Kidney epithelial cell (primary cell): ENCODE data around the gene TMED1. TPM values are rescaled to one million over a fixed set of nuclear protein-coding genes. Genes with fewer than 3 reads are reported as not detected.

Experiments
- DNase-seq: peaks from one replicate; pipeline ENCODE4 v3.0.0-alpha.2; 2010; ENCODE audit warnings: low read depth
- H3K27me3 ChIP-seq: 2 replicates; pipeline ENCODE4 v1.6.0; 2011; ENCODE audit warnings: low read length; ENCODE audit not compliant: control insufficient read depth, insufficient read depth
- H3K36me3 ChIP-seq: 2 replicates; pipeline ENCODE4 v1.5.1; 2011; ENCODE audit warnings: low read length; ENCODE audit not compliant: control insufficient read depth, insufficient read depth
- H3K4me3 ChIP-seq: 2 replicates; pipeline ENCODE4 v1.5.1; 2011; ENCODE audit warnings: low read depth, mild to moderate bottlenecking, control low read depth, low read length
- total RNA-seq: library from RNA; depleted of rRNA; stranded (reverse); fragments of >200 nt; gene quantifications from 2 replicates; pipeline ENCODE4 v1.2.3, GENCODE V29; 2015
- TF ChIP-seq, protein P1 (sequence below): IDR thresholded peaks from 2 replicates; pipeline ENCODE4 v1.5.1; 2011; ENCODE audit warnings: mild to moderate bottlenecking, moderate library complexity, low read length, control low read depth, inconsistent platforms; ENCODE audit not compliant: insufficient read depth, poor library complexity, severe bottlenecking

TMED1 gene
- total RNA-seq, 1 donor from 2014 or later: 35.0 TPM

GRCh38 chr19:10819124-10820060, 16.6 kb downstream of the TMED1 start:
- TF ChIP-seq, protein P1, sequence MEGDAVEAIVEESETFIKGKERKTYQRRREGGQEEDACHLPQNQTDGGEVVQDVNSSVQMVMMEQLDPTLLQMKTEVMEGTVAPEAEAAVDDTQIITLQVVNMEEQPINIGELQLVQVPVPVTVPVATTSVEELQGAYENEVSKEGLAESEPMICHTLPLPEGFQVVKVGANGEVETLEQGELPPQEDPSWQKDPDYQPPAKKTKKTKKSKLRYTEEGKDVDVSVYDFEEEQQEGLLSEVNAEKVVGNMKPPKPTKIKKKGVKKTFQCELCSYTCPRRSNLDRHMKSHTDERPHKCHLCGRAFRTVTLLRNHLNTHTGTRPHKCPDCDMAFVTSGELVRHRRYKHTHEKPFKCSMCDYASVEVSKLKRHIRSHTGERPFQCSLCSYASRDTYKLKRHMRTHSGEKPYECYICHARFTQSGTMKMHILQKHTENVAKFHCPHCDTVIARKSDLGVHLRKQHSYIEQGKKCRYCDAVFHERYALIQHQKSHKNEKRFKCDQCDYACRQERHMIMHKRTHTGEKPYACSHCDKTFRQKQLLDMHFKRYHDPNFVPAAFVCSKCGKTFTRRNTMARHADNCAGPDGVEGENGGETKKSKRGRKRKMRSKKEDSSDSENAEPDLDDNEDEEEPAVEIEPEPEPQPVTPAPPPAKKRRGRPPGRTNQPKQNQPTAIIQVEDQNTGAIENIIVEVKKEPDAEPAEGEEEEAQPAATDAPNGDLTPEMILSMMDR: no peak
- Histone ChIP-seq H3K36me3 (peaks cover 8% of the 10 kb centered on the region), H3K27me3 (no peaks in the 10 kb centered on the region), H3K4me3 (no peak overlapping the region)
- no peak for DNase-seq

GRCh38 chr19:10818301-10819123, 17.5 kb downstream of the TMED1 start:
- TF ChIP-seq, protein P1: no peak
- Histone ChIP-seq H3K4me3 (no peak overlapping the region), H3K36me3 (peaks cover 5% of the 10 kb centered on the region), H3K27me3 (no peaks in the 10 kb centered on the region)
- DNase-seq: no peak

DNA sequence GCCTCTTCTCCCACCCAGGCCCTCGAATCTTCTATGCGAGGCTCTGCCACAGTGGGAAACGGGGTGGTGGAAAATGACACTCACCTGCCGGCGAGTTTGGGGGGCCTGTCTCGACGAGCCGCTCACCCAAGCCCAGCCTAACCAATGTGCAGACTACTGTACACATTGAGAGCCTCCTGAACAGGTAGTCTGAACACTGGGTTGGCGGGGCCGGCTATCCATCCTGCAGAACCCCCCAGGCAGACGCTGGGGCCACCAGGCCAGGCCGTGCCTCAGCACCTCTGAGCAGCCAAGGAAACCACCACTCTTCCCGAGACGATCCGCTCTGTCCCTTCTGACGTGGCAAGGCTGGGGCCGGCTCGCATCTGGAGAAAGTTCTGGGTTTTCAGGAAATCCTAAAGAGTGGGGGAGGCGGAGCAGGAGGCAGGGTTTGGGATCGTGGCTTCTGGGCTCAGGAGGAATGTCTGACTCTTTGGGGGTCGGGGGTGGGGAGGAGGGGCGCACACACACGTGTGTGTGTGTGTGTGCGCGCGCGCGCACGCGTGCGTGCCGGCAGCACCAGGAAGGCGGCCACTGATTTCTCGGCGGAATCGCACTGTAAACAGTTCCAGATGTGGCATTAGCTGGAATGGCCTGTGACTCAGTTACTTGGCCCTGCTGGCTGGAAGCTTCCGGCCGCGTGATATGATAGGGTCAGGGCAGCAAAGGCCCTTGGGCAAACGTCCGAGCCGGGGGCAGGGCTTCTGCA, 18.5 kb downstream of the TMED1 start:
- no peak for DNase-seq
- Histone ChIP-seq H3K36me3 (peaks cover 4% of the 10 kb centered on the region), H3K4me3 (peak overlapping the region; percentile 16), H3K27me3 (no peaks in the 10 kb centered on the region)
- TF ChIP-seq, protein P1: no peak

DNA sequence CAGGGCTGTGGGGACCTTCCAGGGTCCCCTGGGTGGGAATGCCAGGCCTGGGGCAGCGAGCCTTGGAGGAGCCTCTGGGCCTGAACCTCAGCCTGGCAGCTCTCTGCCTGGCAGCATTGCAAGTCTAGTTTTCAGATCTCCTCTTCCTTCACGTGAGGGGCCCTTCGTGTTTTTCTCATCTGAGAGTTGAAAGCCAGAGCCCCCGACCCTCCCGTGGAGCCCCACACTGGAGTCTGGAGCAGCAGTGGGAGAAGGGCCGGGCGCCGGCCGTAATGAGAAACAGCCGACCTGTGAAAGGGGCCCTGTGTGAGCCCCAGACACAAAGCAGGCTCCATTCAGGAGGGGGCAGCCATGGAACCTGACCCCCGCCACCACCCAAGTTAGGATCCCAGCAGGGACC, 19.3 kb downstream of the TMED1 start:
- no peak overlapping the region for H3K4me3 ChIP-seq
- H3K27me3 ChIP-seq: no peaks in the 10 kb centered on the region
- TF ChIP-seq, protein P1: no peak
- peaks cover 4% of the 10 kb centered on the region for H3K36me3 ChIP-seq
- no peak for DNase-seq

- TF ChIP-seq, protein P1: no peak
- Histone ChIP-seq H3K27me3 (no peaks in the 10 kb centered on the region), H3K4me3 (no peak overlapping the region), H3K36me3 (peaks cover 5% of the 10 kb centered on the region)
- no peak for DNase-seq
Measured at GRCh38 chr19:10815969-10816644, 19.9 kb downstream of the TMED1 start.
